ENCODE data around the gene ATE1. TPM values are rescaled to one million over a fixed set of nuclear protein-coding genes. Genes with fewer than 3 reads are reported as not detected.

Gene ATE1
- total RNA-seq, 1 donor from 2014 or later = 21.9 TPM

GRCh38 chr10:121803611-121804010 is 124.2 kb downstream of the ATE1 start:
- intact Hi-C loops (cut with DNase I) = no loop called here
- H3K4me3 ChIP-seq = no peak overlapping the region
- TF ChIP-seq POLR2AphosphoS5 (IDR thresholded peaks at IDR 0.05; ENCODE audit: insufficient read depth in 1 of 2, low read depth in 1 of 2) = no peak
- TF ChIP-seq, protein P1, sequence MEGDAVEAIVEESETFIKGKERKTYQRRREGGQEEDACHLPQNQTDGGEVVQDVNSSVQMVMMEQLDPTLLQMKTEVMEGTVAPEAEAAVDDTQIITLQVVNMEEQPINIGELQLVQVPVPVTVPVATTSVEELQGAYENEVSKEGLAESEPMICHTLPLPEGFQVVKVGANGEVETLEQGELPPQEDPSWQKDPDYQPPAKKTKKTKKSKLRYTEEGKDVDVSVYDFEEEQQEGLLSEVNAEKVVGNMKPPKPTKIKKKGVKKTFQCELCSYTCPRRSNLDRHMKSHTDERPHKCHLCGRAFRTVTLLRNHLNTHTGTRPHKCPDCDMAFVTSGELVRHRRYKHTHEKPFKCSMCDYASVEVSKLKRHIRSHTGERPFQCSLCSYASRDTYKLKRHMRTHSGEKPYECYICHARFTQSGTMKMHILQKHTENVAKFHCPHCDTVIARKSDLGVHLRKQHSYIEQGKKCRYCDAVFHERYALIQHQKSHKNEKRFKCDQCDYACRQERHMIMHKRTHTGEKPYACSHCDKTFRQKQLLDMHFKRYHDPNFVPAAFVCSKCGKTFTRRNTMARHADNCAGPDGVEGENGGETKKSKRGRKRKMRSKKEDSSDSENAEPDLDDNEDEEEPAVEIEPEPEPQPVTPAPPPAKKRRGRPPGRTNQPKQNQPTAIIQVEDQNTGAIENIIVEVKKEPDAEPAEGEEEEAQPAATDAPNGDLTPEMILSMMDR (IDR thresholded peaks at IDR 0.05) = no peak
- TF ChIP-seq POLR2A (IDR thresholded peaks at IDR 0.05) = no peak
- peaks cover 10% of the 10 kb centered on the region for H3K4me1 ChIP-seq
- no peaks in the 10 kb centered on the region for H3K27me3 ChIP-seq
- DNase-seq (ENCODE audit: extremely low spot score in 2 of 2) = no peak
- H3K36me3 ChIP-seq = no peaks in the 10 kb centered on the region
- H3K27ac ChIP-seq = no peak overlapping the region
- no peaks in the 10 kb centered on the region for H3K9me3 ChIP-seq

DNA sequence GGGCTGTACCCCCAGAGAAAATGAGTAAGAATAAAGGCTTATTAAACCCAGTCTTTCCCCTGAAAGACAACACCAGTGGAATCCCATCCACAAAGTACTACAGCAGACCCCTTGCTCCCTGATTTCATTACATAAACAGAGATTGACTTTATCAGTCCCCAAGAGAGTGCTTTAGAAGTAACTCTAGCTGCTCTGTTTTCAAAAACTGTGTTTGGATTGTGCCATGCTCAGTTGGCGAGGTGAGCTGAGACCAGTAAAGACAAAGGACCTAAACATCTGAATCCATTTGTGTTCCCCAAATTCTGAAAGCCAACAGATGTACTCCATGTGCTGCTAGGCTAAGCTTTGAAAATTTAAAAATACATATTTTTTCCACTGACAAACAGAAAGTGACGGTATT is 127.0 kb downstream of the ATE1 start:
- no peak overlapping the region for H3K4me3 ChIP-seq
- H3K27ac ChIP-seq = no peak overlapping the region
- H3K4me1 ChIP-seq = peaks cover 10% of the 10 kb centered on the region
- TF ChIP-seq, protein P1 (IDR thresholded peaks at IDR 0.05) = no peak
- no peak for TF ChIP-seq POLR2AphosphoS5 (IDR thresholded peaks at IDR 0.05; ENCODE audit: insufficient read depth in 1 of 2, low read depth in 1 of 2)
- no peak for TF ChIP-seq POLR2A (IDR thresholded peaks at IDR 0.05)
- no peaks in the 10 kb centered on the region for H3K9me3 ChIP-seq
- DNase-seq (ENCODE audit: extremely low spot score in 2 of 2) = no peak
- intact Hi-C loops (cut with DNase I) = no loop called here
- no peaks in the 10 kb centered on the region for H3K27me3 ChIP-seq
- no peaks in the 10 kb centered on the region for H3K36me3 ChIP-seq

DNA sequence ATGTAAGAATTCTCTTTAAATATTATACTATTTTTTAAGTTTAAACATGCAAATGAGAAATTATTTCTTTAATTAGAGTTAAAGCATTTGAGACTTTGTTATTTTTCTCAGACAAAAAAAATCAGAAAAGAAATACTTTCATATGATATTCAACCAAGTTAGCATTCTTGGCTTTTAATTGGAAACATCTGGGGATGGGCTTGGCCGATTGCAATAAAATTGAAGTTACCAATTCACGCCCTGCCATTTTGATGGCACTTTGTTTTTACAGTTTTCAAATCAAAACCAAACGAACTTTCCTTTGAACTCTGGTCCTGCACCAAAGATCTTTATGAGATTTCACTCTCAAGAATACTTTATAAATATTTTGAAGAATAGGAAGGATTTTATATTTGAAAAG is 127.7 kb downstream of the ATE1 start:
- Histone ChIP-seq H3K4me3 (no peak overlapping the region), H3K36me3 (no peaks in the 10 kb centered on the region), H3K27me3 (no peaks in the 10 kb centered on the region), H3K27ac (no peak overlapping the region), H3K9me3 (no peaks in the 10 kb centered on the region), H3K4me1 (peaks cover 10% of the 10 kb centered on the region)
- no peak for DNase-seq (ENCODE audit: extremely low spot score in 2 of 2)
- intact Hi-C loops (cut with DNase I) = no loop called here
- TF ChIP-seq, protein P1 (IDR thresholded peaks at IDR 0.05) = no peak

GRCh38 chr10:121797490-121797889 is 130.3 kb downstream of the ATE1 start:
- Histone ChIP-seq H3K4me1 (peaks cover 10% of the 10 kb centered on the region), H3K27ac (no peak overlapping the region), H3K36me3 (no peaks in the 10 kb centered on the region), H3K9me3 (no peaks in the 10 kb centered on the region), H3K27me3 (no peaks in the 10 kb centered on the region), H3K4me3 (no peak overlapping the region)
- TF ChIP-seq, protein P1 (IDR thresholded peaks at IDR 0.05) = no peak
- TF ChIP-seq POLR2AphosphoS5 (IDR thresholded peaks at IDR 0.05; ENCODE audit: insufficient read depth in 1 of 2, low read depth in 1 of 2) = no peak
- no peak for TF ChIP-seq POLR2A (IDR thresholded peaks at IDR 0.05)
- intact Hi-C loops (cut with DNase I) = no loop called here
- DNase-seq (ENCODE audit: extremely low spot score in 2 of 2) = no peak

- TF ChIP-seq POLR2A (IDR thresholded peaks at IDR 0.05) (no peak), POLR2AphosphoS5 (IDR thresholded peaks at IDR 0.05; ENCODE audit: insufficient read depth in 1 of 2, low read depth in 1 of 2) (no peak)
- Histone ChIP-seq H3K9me3 (no peaks in the 10 kb centered on the region), H3K4me1 (peaks cover 10% of the 10 kb centered on the region), H3K36me3 (no peaks in the 10 kb centered on the region), H3K4me3 (no peak overlapping the region), H3K27ac (no peak overlapping the region), H3K27me3 (no peaks in the 10 kb centered on the region)
- intact Hi-C loops (cut with DNase I) = no loop called here
- DNase-seq (ENCODE audit: extremely low spot score in 2 of 2) = no peak
These were observed 131.5 kb downstream of the ATE1 start for GRCh38 chr10:121796342-121796741.

- no peaks in the 10 kb centered on the region for H3K4me1 ChIP-seq
- no peaks in the 10 kb centered on the region for H3K9me3 ChIP-seq
- no peak overlapping the region for H3K4me3 ChIP-seq
- no peak for DNase-seq (ENCODE audit: extremely low spot score in 2 of 2)
- no peak overlapping the region for H3K27ac ChIP-seq
- no peak for TF ChIP-seq POLR2A (IDR thresholded peaks at IDR 0.05)
- TF ChIP-seq POLR2AphosphoS5 (IDR thresholded peaks at IDR 0.05; ENCODE audit: insufficient read depth in 1 of 2, low read depth in 1 of 2) = no peak
- TF ChIP-seq, protein P1 (IDR thresholded peaks at IDR 0.05) = no peak
- H3K36me3 ChIP-seq = no peaks in the 10 kb centered on the region
- no peaks in the 10 kb centered on the region for H3K27me3 ChIP-seq
- intact Hi-C loops (cut with DNase I) = no loop called here
These were observed 135.6 kb downstream of the ATE1 start for GRCh38 chr10:121792198-121792597.

Data from vagina (tissue), 2 donors.